GM23248 (cell line): ENCODE measurements around the gene SHROOM3. TPM values are rescaled to one million over a fixed set of nuclear protein-coding genes. Genes with fewer than 3 reads are reported as not detected.

Source experiments
- DNase-seq: peaks from one replicate; pipeline ENCODE4 v3.0.0-alpha.2; 2015
- H2AFZ ChIP-seq: fragments of 200-600 bp; sonication (generic); 2 replicates; pipeline ENCODE4 v1.6.1; 2016; ENCODE audit warnings: antibody characterized with exemption
- H3F3A ChIP-seq: fragments of 200-600 bp; sonication (generic); 2 replicates; pipeline ENCODE4 v1.6.1; 2016; ENCODE audit warnings: mild to moderate bottlenecking, antibody characterized with exemption, mixed run types; ENCODE audit not compliant: insufficient read depth
- H3K27ac ChIP-seq: fragments of 200-600 bp; sonication (generic); 2 replicates; pipeline ENCODE4 v1.5.1; 2016; ENCODE audit warnings: mild to moderate bottlenecking
- H3K27me3 ChIP-seq: fragments of 200-600 bp; sonication (generic); replicated peaks from 2 replicates; pipeline ENCODE4 v1.6.1; 2016; ENCODE audit warnings: mild to moderate bottlenecking; ENCODE audit not compliant: insufficient read depth
- H3K36me3 ChIP-seq: fragments of 200-600 bp; sonication (generic); 2 replicates; pipeline ENCODE4 v1.6.1; 2016; ENCODE audit warnings: low read depth, mild to moderate bottlenecking
- H3K4me1 ChIP-seq: fragments of 200-600 bp; sonication (generic); 2 replicates; pipeline ENCODE4 v1.6.1; 2016; ENCODE audit warnings: mild to moderate bottlenecking; ENCODE audit not compliant: insufficient read depth
- H3K4me2 ChIP-seq: fragments of 200-600 bp; sonication (generic); one replicate; pipeline ENCODE4 v1.6.1; 2016; ENCODE audit warnings: mild to moderate bottlenecking; ENCODE audit not compliant: unreplicated experiment
- H3K4me3 ChIP-seq: fragments of 200-600 bp; sonication (generic); 2 replicates; pipeline ENCODE4 v1.5.1; 2016; ENCODE audit warnings: mild to moderate bottlenecking
- H3K79me2 ChIP-seq: fragments of 200-600 bp; sonication (generic); 2 replicates; pipeline ENCODE4 v1.6.1; 2016; ENCODE audit warnings: mild to moderate bottlenecking; ENCODE audit not compliant: insufficient read depth
- H3K9ac ChIP-seq: fragments of 200-600 bp; sonication (generic); 2 replicates; pipeline ENCODE4 v1.6.1; 2016; ENCODE audit warnings: mild to moderate bottlenecking
- H3K9me2 ChIP-seq: fragments of 200-600 bp; sonication (generic); 2 replicates; pipeline ENCODE4 v1.6.1; 2016; ENCODE audit warnings: mixed run types, mild to moderate bottlenecking, moderate library complexity; ENCODE audit not compliant: insufficient read depth
- H3K9me3 ChIP-seq: fragments of 200-600 bp; sonication (generic); one replicate; pipeline ENCODE4 v1.6.1; 2017; ENCODE audit warnings: low read depth
- H4K20me1 ChIP-seq: fragments of 200-600 bp; sonication (generic); 2 replicates; pipeline ENCODE4 v1.6.0; 2016; ENCODE audit not compliant: insufficient read depth
- EZH2 ChIP-seq: fragments of 200-600 bp; sonication (generic); IDR thresholded peaks from 2 replicates; pipeline ENCODE4 v1.6.1; 2018; ENCODE audit warnings: antibody characterized with exemption, mild to moderate bottlenecking; ENCODE audit not compliant: insufficient read depth, poor library complexity, severe bottlenecking
- EZH2phosphoT487 ChIP-seq: fragments of 200-600 bp; sonication (generic); IDR thresholded peaks from 2 replicates; pipeline ENCODE4 v1.6.1; 2018; ENCODE audit warnings: antibody characterized with exemption, moderate library complexity, mild to moderate bottlenecking, low read depth; ENCODE audit not compliant: insufficient read depth
- WGBS, 2 experiments: methylation state at CpG; one replicate each; pipeline ENCODE4 v1.1.6; 2015 to 2017; ENCODE audit warnings: low lambda C conversion rate in 2 of 2, low coverage in 1 of 2; ENCODE audit errors: missing lambda C conversion rate in 2 of 2; 5-methylcytosine and 5-hydroxymethylcytosine counted together
- in situ Hi-C: fragments of 300-500 bp; cut with MboI; formaldehyde crosslinking; loops from 2 replicates; pipeline ENCODE4 v1.15.0; 2020
- polyA plus RNA-seq: library from polyadenylated mRNA; unstranded; fragments of >200 nt; fragmentation: Nextera tagmentation; extraction: Ambion mirVana; gene quantifications from 2 replicates; pipeline ENCODE4 v1.2.1, GENCODE V29; 2016
- total RNA-seq: library from RNA; depleted of rRNA; stranded (reverse); fragments of >200 nt; shearing (Covaris generic); gene quantifications from 2 replicates; pipeline ENCODE4 v1.2.3, GENCODE V29; 2014

SHROOM3 gene
- total and polyA plus RNA-seq, 2 experiments from 2014 or later, result 9.7 to 44.6 TPM

DNA sequence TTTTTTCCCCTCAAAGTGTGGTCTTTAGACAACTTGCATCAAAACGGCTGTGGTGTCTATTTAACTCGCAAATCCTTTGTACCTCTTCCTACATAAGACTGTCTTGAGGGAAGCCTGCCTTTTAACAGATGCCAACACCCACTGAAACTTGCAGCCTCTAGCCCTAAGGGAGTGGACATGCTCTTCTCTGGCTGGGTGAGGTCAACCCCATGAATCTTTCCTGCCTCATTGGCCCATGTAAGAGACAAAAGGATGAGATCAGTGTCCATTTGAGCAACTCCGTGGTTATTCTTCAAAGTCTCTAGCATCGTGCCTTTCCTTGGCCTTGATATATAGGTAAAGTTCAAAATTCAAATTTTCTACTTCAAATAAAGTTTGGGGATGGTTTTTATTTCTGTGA, 134.7 kb downstream of the SHROOM3 start:
- H3K79me2 ChIP-seq, result no peaks in the 10 kb centered on the region
- peaks cover 22% of the 10 kb centered on the region for H3K4me1 ChIP-seq
- peak overlapping the region; percentile 72 for H3K4me2 ChIP-seq
- 92 to 96% methylated on average over 4 of the region's 4 CpGs for WGBS, 2 experiments
- DNase-seq, result no peak
- H3K9me2 ChIP-seq, result no peaks in the 10 kb centered on the region
- no peak overlapping the region for H2AFZ ChIP-seq
- peak overlapping the region; percentile 66 for H3K27ac ChIP-seq
- in situ Hi-C loops, result no loop called here
- peaks cover 18% of the 10 kb centered on the region for H3F3A ChIP-seq
- no peaks in the 10 kb centered on the region for H3K27me3 ChIP-seq
- no peak overlapping the region for H3K9ac ChIP-seq
- no peaks in the 10 kb centered on the region for H4K20me1 ChIP-seq
- TF ChIP-seq EZH2phosphoT487 (no peak), EZH2 (no peak)
- no peaks in the 10 kb centered on the region for H3K9me3 ChIP-seq
- H3K36me3 ChIP-seq, result no peaks in the 10 kb centered on the region
- no peak overlapping the region for H3K4me3 ChIP-seq

DNA sequence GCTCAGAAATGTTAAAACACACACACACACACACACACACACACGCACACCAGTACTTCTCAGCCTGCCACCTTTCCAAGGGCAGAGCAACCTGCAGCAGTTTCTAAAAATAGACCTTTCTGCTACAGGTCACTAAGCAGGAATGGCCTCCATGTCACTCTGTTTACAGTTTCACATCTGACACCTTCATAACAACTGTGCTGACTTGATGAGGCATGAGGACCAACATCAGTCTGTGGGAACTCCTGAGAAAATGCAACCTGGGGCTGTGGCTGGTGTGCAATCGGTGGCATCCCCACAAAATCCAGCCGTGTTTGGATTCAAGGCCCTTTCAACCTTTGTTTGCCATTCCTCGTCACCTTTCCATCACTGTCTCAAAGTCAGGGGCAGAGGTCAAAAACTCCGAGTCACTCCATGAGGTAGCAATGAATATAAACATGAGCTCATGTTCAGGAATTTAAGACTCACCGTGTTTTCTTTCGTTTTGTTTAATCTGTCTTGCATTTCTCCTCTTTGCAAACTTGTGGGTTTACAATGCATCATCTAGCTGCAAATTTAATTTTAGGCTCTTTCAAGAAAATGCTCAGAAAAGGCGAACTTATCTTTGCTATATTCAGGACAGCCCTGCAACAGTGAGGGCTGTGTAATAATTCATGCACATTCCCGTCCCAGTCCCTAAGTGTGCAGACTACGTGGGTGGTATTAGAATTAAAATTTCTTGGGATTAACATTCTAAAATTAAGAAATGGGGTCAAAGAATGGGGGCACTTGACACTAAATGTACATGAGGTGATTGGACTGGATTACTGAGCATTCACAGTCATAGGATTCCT, 135.3 kb downstream of the SHROOM3 start:
- peak; percentile 84 for DNase-seq
- Histone ChIP-seq H3K36me3 (no peaks in the 10 kb centered on the region), H3K4me3 (peak overlapping the region; percentile 49), H3K4me2 (peak overlapping the region; percentile 72), H3K9me3 (no peaks in the 10 kb centered on the region), H3K79me2 (no peaks in the 10 kb centered on the region), H3K27ac (peak overlapping the region; percentile 66), H3K9ac (peak overlapping the region; percentile 27; the same call in 1 of the 2 replicates), H4K20me1 (no peaks in the 10 kb centered on the region), H3F3A (peaks cover 17% of the 10 kb centered on the region), H3K27me3 (no peaks in the 10 kb centered on the region), H2AFZ (peak overlapping the region; percentile 35), H3K9me2 (no peaks in the 10 kb centered on the region), H3K4me1 (peaks cover 22% of the 10 kb centered on the region)
- 40 to 44% methylated on average over 10 of the region's 10 CpGs for WGBS, 2 experiments
- no peak for TF ChIP-seq EZH2
- TF ChIP-seq EZH2phosphoT487, result no peak
- in situ Hi-C loops, result no loop called here

DNA sequence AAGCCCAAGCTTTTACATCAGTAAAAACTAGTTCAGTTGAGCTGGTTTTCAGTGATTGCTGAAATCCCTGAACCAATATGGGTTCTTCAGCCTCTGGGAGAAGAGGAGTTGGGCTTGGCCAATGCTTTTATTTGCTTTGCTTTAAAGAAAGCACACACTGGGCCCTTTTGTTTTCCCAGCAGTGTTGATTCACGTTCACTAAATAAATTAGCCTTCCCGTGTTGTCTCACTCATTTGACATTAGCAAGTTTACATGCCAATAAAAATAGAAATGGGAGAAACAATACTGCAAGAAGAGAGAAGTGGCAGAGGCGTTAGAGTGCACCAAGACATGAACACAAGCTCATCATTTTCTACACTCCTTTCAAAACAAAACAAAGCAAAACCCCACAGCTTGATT, 136.2 kb downstream of the SHROOM3 start:
- Histone ChIP-seq H3K79me2 (no peaks in the 10 kb centered on the region), H4K20me1 (no peaks in the 10 kb centered on the region), H2AFZ (peak overlapping the region; percentile 35), H3K27ac (peak overlapping the region; percentile 66; the same call in 1 of the 2 replicates), H3K4me3 (no peak overlapping the region), H3F3A (peaks cover 17% of the 10 kb centered on the region), H3K27me3 (no peaks in the 10 kb centered on the region), H3K4me2 (peak overlapping the region; percentile 72), H3K36me3 (no peaks in the 10 kb centered on the region), H3K4me1 (peaks cover 22% of the 10 kb centered on the region), H3K9me3 (no peaks in the 10 kb centered on the region), H3K9ac (no peak overlapping the region), H3K9me2 (no peaks in the 10 kb centered on the region)
- WGBS, 2 experiments, result 91 to 92% methylated on average over 3 of the region's 3 CpGs
- in situ Hi-C loops, result no loop called here
- TF ChIP-seq EZH2phosphoT487 (no peak), EZH2 (no peak)
- no peak for DNase-seq

DNA sequence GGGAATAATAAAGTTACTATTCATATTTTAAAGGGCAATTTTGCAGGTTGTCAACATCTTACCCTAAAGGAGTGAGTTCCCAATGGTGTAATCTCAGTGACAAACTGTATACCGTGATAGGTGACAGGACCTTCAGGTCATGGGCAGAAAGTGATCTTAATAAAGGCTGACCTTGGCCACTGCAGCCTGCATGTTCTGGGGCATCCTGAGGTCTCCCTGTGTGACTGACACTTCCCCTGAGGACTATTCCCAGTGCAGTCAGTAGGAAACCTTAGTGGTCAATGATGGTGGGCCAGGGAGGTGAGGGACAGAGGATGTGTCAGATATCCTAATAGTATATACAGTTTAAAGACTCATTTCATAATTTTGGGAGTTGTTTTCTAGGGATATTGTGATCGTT, 137.2 kb downstream of the SHROOM3 start:
- no peaks in the 10 kb centered on the region for H4K20me1 ChIP-seq
- peaks cover 17% of the 10 kb centered on the region for H3F3A ChIP-seq
- TF ChIP-seq EZH2phosphoT487, result no peak
- TF ChIP-seq EZH2, result no peak
- no peak overlapping the region for H3K9ac ChIP-seq
- H3K4me1 ChIP-seq, result peaks cover 22% of the 10 kb centered on the region
- no peaks in the 10 kb centered on the region for H3K79me2 ChIP-seq
- no peaks in the 10 kb centered on the region for H3K9me3 ChIP-seq
- H3K4me2 ChIP-seq, result no peak overlapping the region
- no peak overlapping the region for H3K27ac ChIP-seq
- H3K36me3 ChIP-seq, result no peaks in the 10 kb centered on the region
- no peaks in the 10 kb centered on the region for H3K9me2 ChIP-seq
- no peak overlapping the region for H3K4me3 ChIP-seq
- in situ Hi-C loops, result no loop called here
- no peak overlapping the region for H2AFZ ChIP-seq
- no peak for DNase-seq
- H3K27me3 ChIP-seq, result no peaks in the 10 kb centered on the region
- 93 to 96% methylated on average over 2 of the region's 2 CpGs for WGBS, 2 experiments

GRCh38 chr4:76576824-76577223, 141.8 kb downstream of the SHROOM3 start:
- Histone ChIP-seq H3K4me1 (no peaks in the 10 kb centered on the region), H4K20me1 (no peaks in the 10 kb centered on the region), H3K36me3 (no peaks in the 10 kb centered on the region), H3K4me2 (no peak overlapping the region), H3K27ac (no peak overlapping the region), H3K27me3 (no peaks in the 10 kb centered on the region), H3K9ac (no peak overlapping the region), H3F3A (no peaks in the 10 kb centered on the region), H2AFZ (no peak overlapping the region), H3K4me3 (no peak overlapping the region), H3K79me2 (no peaks in the 10 kb centered on the region), H3K9me2 (no peaks in the 10 kb centered on the region), H3K9me3 (no peaks in the 10 kb centered on the region)
- no peak for DNase-seq
- TF ChIP-seq EZH2, result no peak
- no peak for TF ChIP-seq EZH2phosphoT487
- 94 to 95% methylated on average over 4 of the region's 4 CpGs for WGBS, 2 experiments
- in situ Hi-C loops, result no loop called here
